HG03175 (cell line): Measurements from ENCODE around the gene KIAA0232.

ENCODE experiments used
- ATAC-seq: cut with Tn5 transposase; IDR thresholded peaks from one replicate; pipeline ENCODE4 v1.9.1; 2021; ENCODE audit warnings: mild to moderate bottlenecking, moderate library complexity; ENCODE audit not compliant: unreplicated experiment

KIAA0232 gene

DNA sequence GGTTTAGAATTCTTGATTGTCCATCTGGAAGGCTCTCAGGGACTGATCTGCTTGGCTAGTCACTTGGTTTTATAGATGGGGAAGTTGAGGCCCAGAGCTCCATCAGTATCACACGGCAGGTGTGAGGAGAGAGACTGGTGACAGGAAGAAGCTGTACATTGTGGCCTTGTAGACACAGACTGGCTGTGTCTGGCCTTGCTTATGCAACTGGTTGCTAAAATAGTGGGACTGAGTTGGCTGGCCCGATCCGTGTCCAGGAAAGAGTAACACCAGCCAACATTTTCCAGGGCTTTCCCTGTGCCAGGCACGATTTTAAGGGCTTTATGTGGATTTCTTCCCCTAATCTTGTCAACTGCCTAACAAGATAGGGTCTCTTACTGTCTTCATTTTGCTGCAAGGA lies 129.9 kb downstream of the KIAA0232 start:
- ATAC-seq, result no peak

DNA sequence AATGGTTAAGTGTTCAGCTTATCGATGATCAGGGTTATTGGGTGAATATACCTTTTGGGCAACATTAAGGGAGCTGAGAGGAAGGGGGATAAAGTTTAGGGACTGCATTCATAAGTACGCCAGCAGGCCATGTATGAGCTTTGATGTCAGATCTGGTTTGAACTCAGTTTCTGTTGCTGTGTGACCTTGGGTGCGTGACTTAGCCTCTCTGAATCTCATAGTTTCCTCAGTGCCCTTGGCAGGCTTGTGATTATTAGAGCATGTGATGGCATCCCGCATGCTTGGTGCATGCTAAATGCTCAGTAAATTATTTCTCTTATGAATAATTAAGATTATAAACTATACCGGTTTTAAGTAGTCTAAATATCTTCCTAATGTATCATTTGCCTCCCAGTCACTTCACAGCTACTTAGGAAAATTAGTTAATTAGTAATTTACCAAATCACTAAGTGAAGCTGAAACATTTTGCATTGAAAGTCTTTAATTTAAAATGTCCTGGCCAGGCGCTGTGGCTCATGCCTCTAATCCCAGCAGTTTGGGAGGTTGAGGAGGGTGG lies 130.9 kb downstream of the KIAA0232 start:
- ATAC-seq, result no peak

DNA sequence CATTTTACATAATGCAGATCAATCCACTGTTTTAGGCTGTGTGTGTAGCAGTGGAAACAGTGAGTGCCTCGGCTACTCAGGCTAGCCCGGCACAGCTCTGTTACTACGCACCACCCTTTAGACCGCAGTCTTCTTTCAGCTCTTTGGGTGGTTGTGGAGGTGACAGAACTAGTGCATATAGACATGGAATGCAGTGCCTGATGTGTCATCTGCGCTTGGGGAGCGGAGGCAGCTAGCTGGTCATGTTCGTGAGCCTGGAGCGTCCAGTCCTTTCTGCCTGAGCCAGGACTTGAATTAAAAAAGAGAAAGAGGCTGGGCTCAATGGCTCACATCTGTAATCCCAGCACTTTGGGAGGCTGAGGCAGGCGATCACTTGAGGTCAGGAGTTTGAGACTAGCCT lies 131.9 kb downstream of the KIAA0232 start:
- ATAC-seq, result no peak

DNA sequence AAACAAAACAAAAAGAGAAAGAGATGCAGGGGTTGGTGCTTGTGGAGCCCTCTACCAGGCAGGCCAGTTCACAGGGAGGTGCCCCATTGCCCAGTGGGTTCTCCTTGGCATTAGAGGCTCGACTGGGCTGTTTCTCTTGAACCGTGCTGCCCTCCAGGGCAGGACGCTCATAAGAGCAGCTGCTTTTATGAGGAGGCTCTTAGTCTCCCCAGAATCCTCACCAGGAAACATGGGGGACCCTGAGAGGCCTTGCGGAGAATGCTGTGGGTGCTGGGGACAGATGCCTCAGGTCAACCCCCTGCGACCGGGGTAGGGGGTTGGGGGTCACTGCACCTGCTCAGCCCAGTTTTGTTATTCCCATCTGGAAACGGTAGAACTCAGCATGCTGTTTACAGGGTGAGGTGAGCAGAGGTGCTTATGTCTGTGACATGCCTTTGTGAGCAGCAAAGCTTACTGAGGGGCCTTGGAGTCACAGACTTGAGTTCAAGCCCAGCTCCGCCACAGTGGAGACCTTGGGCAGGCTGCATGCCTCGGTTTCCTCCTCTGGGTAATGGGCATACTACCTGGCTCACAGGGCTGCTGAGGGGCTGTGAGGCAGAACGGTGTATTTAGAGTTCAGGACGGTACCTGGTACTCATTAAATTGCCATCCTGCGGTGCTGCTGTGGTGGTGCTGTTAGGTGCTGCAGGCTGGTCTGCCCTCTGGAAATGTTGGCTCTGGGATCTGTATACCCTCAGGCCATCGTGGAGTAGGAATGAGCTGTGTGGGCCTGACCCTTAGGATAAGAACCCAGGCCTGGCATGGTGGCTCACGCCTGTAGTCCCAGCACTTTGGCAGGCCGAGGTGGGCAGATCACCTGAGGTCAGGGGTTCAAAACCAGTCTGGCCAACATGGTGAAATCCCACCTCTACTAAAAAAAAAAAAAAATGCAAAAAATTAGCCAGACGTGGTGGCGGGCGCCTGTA lies 132.8 kb downstream of the KIAA0232 start:
- ATAC-seq, result no peak

DNA sequence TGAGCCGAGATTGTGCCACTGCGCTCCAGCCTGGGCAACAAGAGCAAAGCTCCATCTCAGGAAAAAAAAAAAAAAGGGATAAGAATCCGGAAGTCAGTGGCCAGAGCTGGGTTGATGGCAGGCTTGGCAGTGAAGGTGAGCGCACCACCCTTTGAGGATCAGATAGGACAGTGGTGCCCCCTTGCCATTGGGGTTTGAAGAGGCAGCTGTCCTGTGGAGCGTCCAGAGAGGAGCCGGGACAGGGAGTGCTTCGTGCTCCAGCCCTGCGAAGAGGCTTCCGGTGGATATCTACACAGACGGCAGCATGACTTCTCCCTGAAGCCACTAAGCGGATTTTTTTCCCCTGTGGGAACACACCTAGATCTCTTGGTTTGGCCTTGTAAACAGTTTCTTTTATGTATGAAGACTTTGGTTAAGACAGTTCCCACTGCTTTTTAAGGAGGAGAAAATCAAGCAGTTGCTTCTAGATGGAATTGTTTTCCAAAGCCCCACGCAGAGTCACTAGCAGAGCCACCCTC lies 133.6 kb downstream of the KIAA0232 start:
- ATAC-seq, result no peak

DNA sequence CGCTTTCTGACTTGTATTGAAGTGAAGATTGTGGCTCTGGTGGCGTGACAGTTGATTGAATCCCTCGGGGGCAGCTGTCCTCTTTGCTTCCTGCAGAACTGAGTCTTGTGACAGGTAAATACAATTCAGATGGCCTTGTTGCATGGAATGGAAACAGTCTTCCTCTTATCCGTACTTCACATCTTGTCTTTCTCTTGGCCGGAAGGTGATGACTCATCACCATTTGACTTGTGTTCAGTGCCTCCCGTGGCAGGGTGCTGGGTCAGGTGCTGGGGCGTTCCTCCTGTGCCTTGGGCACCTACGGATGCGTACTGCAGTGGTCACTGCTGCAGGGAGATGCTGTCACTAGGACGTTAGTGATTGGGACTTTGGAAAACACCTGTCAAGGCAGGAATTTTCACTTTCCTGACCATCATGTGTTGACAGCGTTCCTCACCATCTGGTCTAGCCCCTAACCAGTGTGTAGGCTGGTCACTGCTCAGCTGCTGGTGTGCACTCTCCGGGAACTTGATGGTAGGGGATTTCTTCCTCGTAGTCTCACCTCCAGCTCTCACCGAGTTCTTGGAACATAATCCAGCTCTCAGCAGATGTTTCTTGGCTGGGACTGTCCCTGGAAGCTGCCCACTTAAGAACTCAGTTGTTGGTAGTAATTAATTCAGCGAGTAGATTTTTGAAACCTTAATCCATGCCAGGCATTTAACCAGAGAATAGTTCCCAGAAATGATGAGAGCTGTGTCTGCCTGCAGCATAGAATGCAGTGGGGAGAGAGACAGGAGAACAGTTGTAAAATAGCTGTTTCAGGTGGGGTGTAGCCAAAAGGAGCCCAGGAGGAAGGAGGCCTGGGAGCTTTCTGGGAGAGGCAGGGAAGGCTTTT lies 134.3 kb downstream of the KIAA0232 start:
- ATAC-seq, result no peak

DNA sequence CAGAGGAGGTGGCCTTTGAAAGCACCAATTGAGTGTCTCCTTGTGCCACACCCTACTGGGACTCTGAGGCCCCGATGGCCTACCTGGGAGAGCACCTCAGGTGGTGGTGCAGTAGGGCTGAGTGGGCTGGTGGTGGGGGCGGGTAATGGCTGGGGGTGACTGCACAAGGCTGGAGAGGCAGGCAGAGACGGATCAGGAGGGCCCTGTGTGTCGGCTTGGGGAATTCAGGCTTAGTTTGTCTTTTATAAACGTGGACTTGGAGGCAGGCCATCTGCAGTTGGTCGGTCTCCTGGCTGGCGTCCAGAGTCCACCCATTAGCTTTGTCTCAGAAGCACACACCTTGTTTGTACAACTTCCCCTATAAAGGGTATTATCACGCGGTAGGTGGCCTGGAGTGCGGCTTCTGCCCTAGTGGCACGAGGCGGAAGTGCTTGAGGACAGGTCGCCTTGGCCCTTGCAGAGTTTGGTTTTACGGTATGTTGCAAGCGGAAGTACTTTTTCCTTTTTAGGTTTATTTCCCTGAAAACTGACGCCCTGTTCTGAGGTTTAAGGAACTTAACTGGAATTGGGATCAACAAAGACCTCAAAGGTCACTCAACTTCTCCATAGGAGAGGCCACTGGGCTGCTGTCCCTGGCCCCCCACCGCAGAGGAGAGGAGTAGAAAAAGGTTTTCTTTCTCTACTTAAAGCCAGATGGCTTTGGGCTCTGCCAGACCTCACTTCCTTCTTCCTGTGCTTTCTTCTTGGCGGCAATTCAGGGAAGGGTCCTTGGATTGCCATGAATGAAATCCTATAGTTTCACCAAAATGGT lies 135.1 kb downstream of the KIAA0232 start:
- peak; percentile 95 for ATAC-seq

DNA sequence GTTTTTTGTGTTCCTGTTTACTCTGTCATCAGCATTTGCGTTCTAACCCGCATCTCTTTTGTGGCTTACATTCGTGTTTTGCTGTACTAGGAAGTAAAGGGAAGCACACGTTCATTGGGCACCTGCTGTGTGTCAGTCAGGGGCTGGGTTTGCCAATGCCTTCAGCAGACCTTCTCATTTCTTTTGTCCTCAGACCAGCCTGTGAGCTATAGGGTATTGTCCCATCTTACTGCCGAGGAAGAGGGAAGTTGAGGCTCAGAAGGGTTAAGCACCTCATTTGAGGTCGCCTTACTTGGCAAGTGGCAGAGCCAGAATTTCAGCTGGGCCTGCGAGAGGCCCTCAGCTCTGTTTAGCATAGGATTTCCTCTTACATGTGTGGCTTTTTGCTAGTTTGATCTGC lies 135.8 kb downstream of the KIAA0232 start:
- ATAC-seq, result no peak

DNA sequence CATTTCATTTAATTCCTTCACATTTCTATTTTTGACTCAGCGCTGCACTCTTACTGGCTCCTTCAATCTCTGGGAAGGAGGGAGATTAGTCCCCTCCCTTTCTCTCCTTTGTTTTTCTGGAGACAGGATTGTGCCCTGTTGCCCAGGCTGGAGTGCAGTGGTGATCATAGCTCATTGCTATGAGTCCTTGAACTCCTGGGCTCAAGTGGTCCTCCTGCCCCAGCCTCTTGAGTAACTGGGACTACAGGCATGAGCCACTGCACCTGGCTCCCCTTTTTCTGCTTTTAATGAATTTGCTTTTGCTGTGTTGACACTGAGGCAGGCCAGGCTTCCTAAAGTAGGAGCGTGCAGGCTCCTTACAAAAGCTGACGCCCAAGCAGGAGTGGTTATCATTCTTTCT lies 137.6 kb downstream of the KIAA0232 start:
- ATAC-seq, result no peak

DNA sequence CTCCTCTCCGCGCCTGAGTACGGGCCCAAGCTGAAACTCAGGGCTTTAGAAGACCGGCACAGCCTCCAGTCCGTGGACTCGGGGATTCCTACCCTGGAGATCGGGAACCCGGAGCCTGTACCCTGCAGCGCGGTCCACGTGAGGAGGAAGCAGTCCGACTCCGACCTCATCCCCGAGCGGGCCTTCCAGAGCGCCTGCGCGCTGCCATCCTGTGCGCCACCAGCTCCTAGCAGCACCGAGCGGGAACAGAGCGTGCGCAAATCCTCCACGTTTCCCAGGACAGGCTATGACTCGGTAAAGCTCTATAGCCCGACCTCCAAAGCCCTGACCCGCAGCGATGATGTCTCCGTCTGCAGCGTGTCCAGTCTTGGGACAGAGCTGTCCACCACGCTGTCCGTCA lies 141.0 kb downstream of the KIAA0232 start:
- ATAC-seq, result no peak

DNA sequence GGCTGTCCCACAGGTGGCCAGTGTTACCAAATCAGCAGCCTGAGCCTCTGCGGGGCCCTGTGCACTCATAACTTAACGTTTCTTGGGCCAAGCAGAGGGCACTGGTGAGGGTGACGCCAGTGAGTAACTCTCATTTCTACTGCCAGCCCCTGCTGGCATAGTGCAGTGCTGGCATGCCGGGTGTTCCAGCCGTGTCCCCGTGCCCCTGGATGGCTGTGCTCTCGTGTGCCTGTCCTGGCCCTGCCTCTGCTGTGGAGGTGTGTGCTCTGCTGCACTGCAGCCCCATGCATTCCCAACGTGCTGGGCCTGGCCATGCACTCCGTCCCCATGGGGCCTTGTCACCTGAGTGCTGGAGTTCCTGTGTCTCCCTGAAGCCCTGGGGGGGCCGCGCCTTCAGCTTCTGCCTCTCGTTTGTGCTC lies 141.8 kb downstream of the KIAA0232 start:
- ATAC-seq, result no peak

DNA sequence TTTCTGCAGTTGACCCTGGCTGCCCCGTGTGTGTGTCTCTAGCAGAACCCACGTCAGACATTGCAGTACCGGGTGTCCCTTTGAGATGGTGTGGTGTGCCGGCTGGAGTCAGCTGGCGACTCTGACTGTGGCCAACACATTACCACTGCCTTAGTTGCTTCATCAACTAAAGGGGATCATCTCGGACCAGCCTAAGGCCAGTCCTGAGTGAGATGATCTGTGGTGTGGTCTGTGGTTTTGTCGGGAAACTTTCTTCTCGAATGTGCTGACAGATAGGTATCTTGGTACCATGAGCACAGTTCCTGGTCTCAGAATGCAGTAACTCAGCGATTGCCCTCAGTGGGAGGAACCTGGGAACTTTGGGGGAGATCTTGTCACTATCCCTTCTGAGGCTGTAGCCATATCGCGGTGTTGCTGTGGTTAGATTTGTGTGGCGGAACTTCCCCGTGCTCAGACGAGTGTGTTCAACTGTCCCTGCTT lies 142.9 kb downstream of the KIAA0232 start:
- ATAC-seq, result no peak

DNA sequence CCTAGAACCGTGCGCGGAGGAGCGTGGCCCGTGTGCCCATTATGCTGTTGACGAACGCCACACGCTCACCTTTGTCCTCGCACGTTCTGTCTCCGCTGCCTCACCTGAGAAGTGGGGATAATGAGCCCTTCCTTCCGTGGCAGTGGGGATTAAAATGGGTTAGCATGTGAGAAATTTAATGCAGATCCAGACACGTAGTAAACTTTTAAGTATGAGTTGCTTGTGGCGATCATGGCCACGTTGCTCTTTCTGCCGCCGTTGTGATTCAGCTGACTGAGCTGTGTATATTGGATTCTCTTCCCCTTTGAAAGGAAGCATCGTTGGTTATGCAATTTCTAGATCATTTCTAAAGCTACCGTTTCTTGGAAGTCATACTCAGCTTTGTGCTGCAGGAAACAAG lies 143.6 kb downstream of the KIAA0232 start:
- no peak for ATAC-seq

DNA sequence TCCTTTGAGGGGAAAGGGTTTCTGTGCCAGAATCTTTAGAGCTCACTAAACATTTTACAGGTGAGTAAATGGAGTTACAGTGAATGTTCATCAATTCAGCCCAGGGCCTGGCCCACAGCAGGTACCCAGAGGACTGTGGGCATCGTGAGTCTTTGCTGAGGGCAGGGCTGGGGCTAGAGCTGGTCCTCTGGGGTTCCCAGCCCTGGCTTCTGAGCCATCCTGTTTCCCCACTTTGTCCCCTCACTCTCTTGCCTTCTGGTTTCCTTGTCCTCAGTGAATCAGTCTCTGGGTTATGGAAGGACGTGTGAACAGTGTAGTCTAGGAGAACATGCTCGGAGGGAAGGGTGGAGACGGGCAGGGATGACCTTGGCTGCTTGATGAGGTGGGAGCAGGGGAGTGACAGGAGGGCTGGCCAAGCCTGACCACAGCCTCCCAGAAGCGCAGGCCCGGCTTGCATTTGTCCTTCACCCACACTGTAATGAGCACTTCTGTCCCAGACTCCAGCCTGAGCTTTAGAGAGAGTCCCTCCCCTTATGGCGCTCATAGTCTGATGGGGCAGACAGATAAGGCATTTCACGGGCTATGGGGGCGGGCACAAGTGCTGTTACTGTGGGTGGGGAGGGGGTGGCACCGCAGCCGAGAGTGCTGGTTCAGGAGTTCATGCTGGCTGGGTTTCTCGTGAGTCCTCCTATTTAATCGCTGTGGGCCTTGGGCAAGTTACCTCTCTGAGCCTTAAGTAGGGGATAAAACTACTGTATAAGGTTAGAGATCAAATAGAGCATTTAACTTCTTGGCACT lies 144.4 kb downstream of the KIAA0232 start:
- no peak for ATAC-seq

DNA sequence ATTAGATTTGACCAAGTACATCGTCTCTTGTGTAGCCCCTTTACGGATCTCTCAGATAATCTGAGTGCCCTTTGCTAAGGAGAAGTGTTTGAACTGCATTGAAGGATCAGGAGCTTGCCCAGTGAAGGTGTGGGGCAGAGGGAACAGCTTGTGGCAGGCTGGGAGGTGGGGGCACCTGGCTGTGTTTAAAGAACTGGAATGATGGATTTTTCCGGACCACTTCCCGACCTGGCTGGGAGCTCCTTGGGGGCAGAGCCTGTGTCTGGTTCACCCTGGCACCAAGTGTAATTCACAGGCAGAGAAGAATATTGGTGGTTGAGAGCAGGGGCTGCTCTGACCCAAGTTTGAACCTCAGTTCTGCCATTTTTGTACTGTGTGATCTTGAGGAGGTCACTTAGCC lies 145.6 kb downstream of the KIAA0232 start:
- ATAC-seq, result no peak

DNA sequence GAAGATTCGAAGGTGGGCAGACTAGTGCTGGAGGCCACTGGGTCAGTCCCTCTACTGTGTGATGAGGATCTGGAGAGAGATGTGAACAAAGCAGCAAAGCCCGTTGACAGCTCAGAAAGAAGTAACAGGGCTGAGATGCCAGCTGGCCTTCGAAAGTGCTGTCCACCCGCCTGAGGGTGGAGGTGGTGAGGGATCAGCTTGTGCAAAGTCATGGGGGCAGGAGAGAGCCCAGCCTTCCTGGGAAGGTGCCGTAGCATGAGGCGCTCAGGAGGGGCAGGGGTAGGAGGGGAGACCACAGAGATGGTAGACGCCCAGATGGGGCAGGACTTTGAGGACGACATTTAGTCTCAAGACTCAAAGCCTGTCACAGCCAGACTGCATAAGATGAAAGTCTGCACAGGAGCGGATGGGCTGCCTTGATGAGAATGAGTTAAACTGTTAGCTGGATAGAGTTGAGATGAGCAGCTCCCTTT lies 146.8 kb downstream of the KIAA0232 start:
- ATAC-seq, result no peak

DNA sequence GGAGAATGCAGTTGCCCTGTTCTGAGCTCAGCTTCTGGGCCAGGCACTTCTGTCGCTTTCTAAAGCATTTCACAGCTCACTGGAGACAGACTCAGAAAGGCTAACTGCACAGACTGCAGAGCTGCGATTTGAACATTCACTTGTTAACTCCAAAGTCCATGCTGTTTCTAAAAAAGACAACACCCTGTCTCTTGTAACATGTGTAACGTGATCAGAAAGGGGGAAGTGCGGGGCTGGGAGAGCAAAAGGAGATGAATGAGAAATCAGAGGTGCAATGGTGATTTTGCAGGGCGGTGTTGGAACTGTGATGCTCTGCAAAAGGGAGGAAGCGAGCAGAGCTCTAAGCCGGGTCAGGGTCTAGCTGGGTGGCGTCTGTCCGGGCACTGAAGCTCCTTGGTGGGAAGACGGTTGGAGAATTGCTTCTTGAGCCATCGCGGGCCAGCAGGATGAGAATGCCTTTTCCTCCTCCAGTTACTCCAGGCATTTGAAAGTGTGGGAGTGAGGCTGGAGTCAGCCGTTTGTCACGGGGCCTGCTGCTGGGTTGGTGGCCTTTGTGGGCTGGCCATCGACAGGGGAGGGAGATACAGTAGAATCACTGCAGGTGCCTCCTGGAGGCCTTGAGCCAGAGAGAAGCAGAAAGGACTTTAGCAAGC lies 147.4 kb downstream of the KIAA0232 start:
- ATAC-seq, result no peak

DNA sequence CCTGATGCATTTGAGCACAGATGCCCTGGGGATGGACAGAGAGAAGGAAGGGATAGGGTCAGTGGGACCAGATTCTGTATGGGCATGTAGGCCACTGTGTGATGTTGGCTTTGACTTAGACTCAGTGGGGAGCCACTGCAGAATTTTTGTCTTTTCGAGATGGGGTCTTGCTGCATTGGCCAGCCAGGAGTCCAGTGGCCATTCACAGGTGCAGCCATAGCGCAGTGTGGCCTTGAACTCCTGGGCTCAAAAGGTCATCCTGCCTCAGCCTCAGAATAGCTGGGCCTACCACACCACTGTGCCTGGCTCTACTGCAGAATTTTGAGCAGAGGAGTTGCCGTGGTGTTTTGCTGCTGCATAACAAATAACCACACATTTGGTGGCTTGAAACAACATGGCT lies 149.9 kb downstream of the KIAA0232 start:
- no peak for ATAC-seq

DNA sequence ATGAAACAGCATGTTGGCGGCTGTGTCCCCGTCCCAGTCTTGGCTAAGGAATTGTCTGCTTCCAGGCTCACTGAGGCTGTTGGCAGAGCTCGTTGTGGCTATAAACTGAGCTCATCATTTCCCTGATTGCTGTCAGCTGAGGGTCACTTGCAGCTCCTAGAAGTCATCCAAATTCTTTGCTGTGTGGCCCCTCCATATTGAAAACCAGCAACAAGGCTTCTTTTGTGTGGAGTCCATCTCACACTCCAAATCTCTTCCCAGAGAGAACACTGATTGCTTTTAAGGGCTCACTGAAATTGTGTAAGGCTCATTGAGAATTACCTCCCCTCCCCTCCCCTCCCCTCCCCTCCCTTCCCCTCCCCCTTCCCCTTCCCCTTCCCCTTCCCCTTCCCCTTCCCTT lies 150.4 kb downstream of the KIAA0232 start:
- no peak for ATAC-seq
